Dermis microvascular lymphatic vessel endothelial cell (primary cell): Measurements from ENCODE around the gene NAA38. TPM values are rescaled to one million over a fixed set of nuclear protein-coding genes. Genes with fewer than 3 reads are reported as not detected.
"Not testable (repeated sequence)": the region's sequence is repeated elsewhere in the genome, so short reads cannot be mapped to it uniquely, and the experiment has no call there.

Experiments
- DNase-seq, 2 donors: peaks; one replicate each; pipeline versions ENCODE4 v3.0.0 to v3.0.0-alpha.2; 2010; ENCODE audit warnings: low read depth in 2 of 2
- total RNA-seq: library from RNA; depleted of rRNA; stranded (reverse); fragments of >200 nt; gene quantifications from 2 replicates; pipeline ENCODE4 v1.2.1, GENCODE V29; 2014

NAA38 gene
- total RNA-seq, 1 donor from 2014 or later, result 171 TPM

- no peak for DNase-seq
Measured at GRCh38 chr17:7882068-7882467, 24.7 kb upstream of the NAA38 start.

GRCh38 chr17:7881276-7882054 is 24.1 kb upstream of the NAA38 start:
- DNase-seq, result peak in 1 of 2 donors; percentile 10

GRCh38 chr17:7880076-7880868 is 22.9 kb upstream of the NAA38 start:
- no peak for DNase-seq

GRCh38 chr17:7878234-7878633 is 20.9 kb upstream of the NAA38 start:
- DNase-seq, result no peak

GRCh38 chr17:7875804-7876370 is 18.5 kb upstream of the NAA38 start:
- DNase-seq, result no peak

- no peak for DNase-seq
Measured at GRCh38 chr17:7873051-7873450, 15.7 kb upstream of the NAA38 start.

GRCh38 chr17:7867881-7868329 is 10.5 kb upstream of the NAA38 start:
- DNase-seq, result no peak

- DNase-seq, result no peak
Measured at GRCh38 chr17:7864995-7865650, 7.8 kb upstream of the NAA38 start.

GRCh38 chr17:7864384-7864783 is 7.0 kb upstream of the NAA38 start:
- not testable (repeated sequence) for DNase-seq

- peak in 1 of 2 donors; percentile 58 for DNase-seq
Measured at GRCh38 chr17:7862692-7863437, 5.5 kb upstream of the NAA38 start.

GRCh38 chr17:7859028-7859427 is 1.7 kb upstream of the NAA38 start:
- DNase-seq, result no peak

- peak in 1 of 2 donors; percentile 58 for DNase-seq
Measured at GRCh38 chr17:7858522-7858810, 1.1 kb upstream of the NAA38 start.

- DNase-seq, result peak; percentile 92 to 95
Measured at GRCh38 chr17:7857713-7858521, 558 bp upstream of the NAA38 start, which contains the start of gene CYB5D1. Gene CYB5D1, plus strand, starts transcription at chr17:7858003. Its CDS starts 132 bp downstream, at chr17:7858135.

GRCh38 chr17:7856011-7856810 is 1.1 kb downstream of the NAA38 start:
- DNase-seq, result peak; percentile 76 to 85

- no peak for DNase-seq
Measured at GRCh38 chr17:7855660-7856010, 1.7 kb downstream of the NAA38 start.

- DNase-seq, result peak in 1 of 2 donors; percentile 37
Measured at GRCh38 chr17:7854851-7855659, 2.3 kb downstream of the NAA38 start, which contains the start of gene TMEM88. Gene TMEM88, plus strand, starts transcription at chr17:7855066. Its CDS starts 9 bp downstream, at chr17:7855075.

- no peak for DNase-seq
Measured at GRCh38 chr17:7854078-7854777, 3.1 kb downstream of the NAA38 start.

- no peak for DNase-seq
Measured at GRCh38 chr17:7853691-7854038, 3.7 kb downstream of the NAA38 start.
